Measurements from ENCODE around the gene SLC22A7.
"Not testable (repeated sequence)": the region's sequence is repeated elsewhere in the genome, so short reads cannot be mapped to it uniquely, and the experiment has no call there.

SLC22A7 gene

DNA sequence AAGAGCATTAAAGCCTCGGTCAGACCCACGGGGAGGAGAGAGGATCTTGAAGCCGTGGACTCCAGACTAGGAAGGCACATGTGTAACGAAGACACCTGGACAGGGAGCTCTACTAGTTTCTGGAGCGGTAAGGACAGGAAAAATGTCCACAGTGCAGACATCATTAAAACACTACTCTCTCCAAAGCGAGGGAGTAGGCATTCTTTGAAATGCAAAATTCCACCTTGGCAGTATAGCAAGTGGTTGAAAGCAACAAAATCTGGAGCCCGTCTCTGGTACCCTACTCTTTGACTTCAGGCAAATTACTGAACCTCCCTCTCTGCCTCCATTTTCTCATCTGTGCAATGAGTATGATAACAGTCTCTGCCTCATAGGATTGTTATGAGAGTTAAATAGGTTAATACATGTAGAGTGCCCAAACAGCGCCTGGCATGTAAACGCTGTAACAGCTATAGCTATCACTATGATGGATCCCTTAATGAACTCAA, 11.0 kb downstream of the SLC22A7 start:
- intact Hi-C loops (cut with DNase I), result no loop called here

DNA sequence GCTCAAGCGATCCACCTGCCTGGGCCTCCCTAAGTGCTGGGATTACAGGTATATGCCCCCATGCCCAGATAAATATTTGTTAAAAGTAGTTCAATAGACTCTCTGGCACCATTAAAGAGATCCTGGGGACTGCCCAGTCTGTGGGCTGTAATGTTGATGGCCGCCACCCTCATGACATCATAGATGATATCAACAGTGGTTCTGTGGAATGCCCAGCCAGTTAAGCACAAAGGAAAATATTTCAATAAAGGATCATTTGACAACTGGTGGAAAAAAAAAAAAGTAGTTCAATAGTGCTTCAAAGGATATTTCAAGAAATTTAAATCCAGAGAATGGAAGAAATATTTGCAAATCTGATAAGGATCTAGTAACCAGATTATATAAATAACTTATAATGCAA, 12.1 kb downstream of the SLC22A7 start:
- intact Hi-C loops (cut with DNase I), result no loop called here
- no peak for DNase-seq

More for the DNA sequence above, 11.0 kb downstream of the SLC22A7 start:
- DNase-seq, result no peak

DNA sequence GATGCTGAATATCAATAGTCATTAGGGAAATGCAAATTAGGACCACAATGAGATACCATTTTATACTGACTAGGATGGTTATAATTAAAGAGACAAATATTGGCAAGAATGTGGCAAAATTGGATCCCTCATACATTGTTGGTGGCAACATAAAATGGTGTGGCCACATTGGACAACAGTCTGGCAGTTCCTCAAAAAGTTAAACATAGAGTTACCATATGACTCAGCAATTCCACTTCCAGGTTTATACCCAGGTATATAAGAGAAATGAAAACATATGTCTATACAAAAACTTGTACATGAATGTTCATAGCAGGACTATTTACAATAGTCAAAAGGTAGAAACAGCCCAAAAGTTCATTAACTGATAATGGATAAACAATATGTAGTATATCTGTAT, 12.6 kb downstream of the SLC22A7 start:
- no peak for DNase-seq
- intact Hi-C loops (cut with DNase I), result no loop called here

GRCh38 chr6:43311666-43312065, 13.6 kb downstream of the SLC22A7 start:
- intact Hi-C loops (cut with DNase I), result no loop called here
- peak in 1 of 42 donors; percentile 34 for DNase-seq

DNA sequence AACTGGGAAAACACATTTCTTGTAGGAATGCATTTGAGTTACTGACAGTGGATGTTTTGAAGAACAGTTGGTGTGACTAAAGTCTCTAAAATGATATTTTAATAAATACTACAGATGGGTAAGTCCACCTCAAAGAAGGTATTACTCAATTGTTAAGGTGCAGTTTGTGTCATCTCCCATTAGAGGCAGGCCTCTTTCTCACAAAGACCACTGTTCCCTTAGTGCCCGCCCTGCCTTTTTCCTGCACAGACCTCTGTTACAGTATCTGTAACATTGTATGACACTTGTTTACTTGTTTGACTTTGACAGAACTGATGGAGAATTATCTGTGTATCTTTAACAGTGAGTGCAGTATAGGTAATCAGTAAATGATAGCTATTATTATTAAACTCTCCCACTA, 15.8 kb downstream of the SLC22A7 start:
- no peak for DNase-seq
- intact Hi-C loops (cut with DNase I), result no loop called here

GRCh38 chr6:43318011-43318410, 20.0 kb downstream of the SLC22A7 start:
- intact Hi-C loops (cut with DNase I), result no loop called here
- DNase-seq, result no peak

DNA sequence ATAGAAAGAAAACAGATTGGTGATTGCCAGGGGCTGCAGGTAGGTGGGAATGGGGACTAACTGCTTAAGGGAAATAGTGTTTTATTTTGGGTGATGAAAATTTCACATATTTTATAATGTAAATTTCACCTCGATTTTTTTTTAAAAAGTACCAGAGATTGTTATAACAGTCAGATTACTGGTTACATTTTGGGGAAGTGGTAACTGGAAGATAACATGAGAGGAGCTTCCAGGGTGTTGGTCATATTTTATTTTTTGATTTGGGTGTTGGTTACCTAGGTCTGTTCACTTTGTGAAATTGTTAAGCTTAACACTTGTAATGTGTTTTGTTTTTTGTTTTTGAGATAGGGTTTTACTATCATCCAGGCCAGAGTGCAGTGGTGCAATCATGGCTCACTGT, 27.8 kb downstream of the SLC22A7 start:
- intact Hi-C loops (cut with DNase I), result no loop called here
- DNase-seq, result no peak

GRCh38 chr6:43328528-43328927, 30.5 kb downstream of the SLC22A7 start:
- intact Hi-C loops (cut with DNase I), result no loop called here
- no peak for DNase-seq

GRCh38 chr6:43331470-43331869, 33.4 kb downstream of the SLC22A7 start:
- intact Hi-C loops (cut with DNase I), result no loop called here

DNA sequence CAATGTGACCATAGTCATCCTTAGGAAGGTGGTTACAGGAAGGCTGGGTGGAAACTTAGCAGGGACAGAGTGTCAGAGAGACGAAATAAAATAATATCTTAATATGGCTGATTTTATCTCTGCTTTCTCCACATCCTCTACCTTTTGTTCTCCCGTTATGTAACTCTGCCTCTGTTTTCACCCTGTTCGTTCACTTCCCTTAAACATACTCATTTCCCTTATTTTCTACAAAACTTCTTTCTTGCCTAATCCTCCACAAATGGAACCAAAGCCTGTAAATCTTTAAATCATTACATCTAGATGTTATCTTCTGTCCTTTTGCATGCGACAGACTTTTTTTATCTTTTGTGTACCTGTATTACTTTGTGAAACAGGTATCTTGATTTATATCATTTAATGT, 33.8 kb downstream of the SLC22A7 start:
- intact Hi-C loops (cut with DNase I), result no loop called here

More at GRCh38 chr6:43331470-43331869, 33.4 kb downstream of the SLC22A7 start:
- DNase-seq, result no peak

DNA sequence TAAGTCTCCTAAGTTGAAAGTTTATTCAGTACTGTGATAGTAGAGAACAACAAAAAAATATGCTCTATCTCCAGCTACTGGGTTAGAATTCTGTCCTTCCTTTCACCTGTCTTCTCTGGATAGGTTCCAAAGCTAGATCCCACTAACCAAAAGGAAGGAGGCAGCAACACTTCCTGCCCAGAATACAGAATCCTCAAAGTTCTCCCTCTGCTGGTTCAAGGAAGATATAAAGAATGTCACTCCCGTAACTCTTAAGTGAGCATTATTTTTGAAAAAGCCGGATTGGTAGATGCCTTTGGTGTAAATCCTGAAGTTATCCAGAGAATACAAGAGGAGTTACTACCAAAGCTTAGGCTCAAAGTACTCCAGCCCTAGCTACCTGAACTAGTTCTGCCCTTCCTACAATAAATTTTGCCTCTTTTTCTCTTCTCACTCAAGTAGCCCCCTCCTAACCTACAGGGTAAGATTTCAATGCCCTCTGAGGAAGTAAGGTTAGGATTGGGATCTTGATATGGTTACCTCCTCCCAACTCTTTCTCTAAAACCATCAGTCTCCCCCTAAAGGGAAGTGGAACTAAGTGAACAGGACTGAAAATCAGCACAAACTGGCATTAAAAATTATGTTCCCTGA, 36.5 kb downstream of the SLC22A7 start:
- DNase-seq, result peak in 1 of 42 donors; percentile 12
- intact Hi-C loops (cut with DNase I), result no loop called here

More for the DNA sequence above, 33.8 kb downstream of the SLC22A7 start:
- DNase-seq, result no peak

- DNase-seq, result no peak
- intact Hi-C loops (cut with DNase I), result no loop called here
Observed at GRCh38 chr6:43335469-43335868, 37.4 kb downstream of the SLC22A7 start.

- intact Hi-C loops (cut with DNase I), result no loop called here
- peak in 3 of 42 donors; percentile 2 to 17 (median 16) for DNase-seq
Observed at GRCh38 chr6:43336382-43336781, 38.3 kb downstream of the SLC22A7 start.

- no peak for DNase-seq
- intact Hi-C loops (cut with DNase I), result no loop called here
Observed at GRCh38 chr6:43338243-43338642, 40.2 kb downstream of the SLC22A7 start.

DNA sequence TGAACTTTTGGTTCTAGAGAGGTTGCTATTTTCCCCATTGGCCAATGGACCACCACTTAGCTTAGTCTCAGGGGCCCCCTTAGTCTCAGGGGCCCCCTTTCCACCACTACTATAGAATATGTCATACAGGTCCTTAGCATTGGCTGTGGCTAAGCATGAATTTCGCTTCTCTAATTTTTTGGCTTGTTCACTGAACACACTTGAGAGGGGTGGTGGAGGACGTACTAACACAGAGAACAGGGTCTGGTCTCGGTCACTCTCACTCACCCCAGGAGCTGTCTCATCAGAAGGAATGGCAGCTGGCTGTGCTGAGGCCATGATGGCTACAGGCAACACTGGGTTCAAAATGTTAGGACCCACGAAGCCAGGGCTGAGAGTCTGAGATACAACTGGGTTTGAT, 41.1 kb downstream of the SLC22A7 start:
- DNase-seq, result no peak
- intact Hi-C loops (cut with DNase I), result no loop called here

DNA sequence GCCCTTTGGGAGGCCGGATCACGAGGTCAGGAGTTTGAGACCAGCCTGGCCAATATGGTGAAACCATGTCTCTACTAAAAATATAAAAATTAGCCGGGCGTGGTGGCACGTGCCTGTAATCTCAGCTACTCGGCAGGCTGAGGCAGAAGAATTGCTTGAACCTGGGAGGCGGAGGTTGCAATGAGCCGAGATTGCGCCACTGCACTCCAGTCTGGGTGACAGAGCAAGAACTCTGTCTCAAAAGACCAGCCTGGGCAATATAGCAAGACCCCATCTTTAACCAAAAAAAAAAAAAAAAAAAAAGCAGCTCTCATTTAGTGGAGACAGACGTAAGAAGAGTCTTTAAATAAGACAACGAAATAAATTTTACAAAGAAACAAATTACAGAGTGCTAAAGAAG, 48.2 kb downstream of the SLC22A7 start:
- DNase-seq; intact Hi-C loops (cut with DNase I): not testable (repeated sequence)

- no peak for DNase-seq
- intact Hi-C loops (cut with DNase I), result no loop called here
Observed at GRCh38 chr6:43347021-43347420, 49.0 kb downstream of the SLC22A7 start.

DNA sequence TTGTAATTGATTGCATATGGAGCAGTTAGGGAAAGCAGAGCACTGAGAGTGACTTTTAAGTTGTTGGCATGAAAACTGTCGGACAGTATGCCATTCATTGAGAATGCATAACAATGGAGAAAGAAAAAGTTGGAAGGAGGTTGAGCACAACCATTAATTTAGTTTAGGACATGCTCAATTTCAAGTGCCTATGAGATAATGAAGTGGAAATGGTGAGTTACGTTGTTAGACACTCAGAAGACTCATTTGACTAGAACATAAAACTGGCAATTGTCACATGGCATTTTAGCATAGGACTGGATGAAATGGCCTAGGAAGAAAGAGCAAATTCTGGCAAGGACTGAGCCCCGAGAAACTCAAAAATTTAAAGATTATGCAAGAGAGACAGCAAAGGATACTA, 49.4 kb downstream of the SLC22A7 start:
- DNase-seq, result no peak
- intact Hi-C loops (cut with DNase I), result no loop called here

DNA sequence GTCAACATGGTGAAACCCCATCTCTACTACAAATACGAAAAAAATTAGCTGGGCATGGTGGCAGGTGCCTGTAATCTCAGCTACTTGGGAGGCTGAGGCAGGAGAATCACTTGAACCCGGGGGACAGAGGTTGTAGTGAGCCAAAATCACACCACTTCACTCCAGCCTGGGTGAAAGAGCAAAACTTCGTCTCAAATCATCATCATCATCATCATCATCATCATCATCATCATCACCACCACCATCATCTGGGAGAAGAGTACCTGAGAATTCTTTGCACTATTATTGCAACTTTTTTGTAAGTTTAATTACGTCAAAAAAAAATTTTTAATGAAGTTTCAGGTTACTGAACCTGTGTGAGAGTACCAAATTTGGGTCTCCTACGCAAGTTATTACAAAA, 53.9 kb downstream of the SLC22A7 start:
- intact Hi-C loops (cut with DNase I); DNase-seq: not testable (repeated sequence)

Measured in head of caudate nucleus (tissue), 42 donors.